IMR-90 (cell line): ENCODE results near the gene SLC34A3. TPM values are rescaled to one million over a fixed set of nuclear protein-coding genes. Genes with fewer than 3 reads are reported as not detected.

Source experiments
- ATAC-seq: fragments of 200-7000 bp; cut with Tn5 transposase; 2 replicates; pipeline ENCODE4 v1.9.1; 2020; ENCODE audit warnings: low read depth, mild to moderate bottlenecking, moderate library complexity
- BruUV-seq: library from RNA; stranded (reverse); fragments of 400-500 nt; replicated peaks from 2 replicates; lab custom pipeline; 2021; lab: Mats Ljungman, UMichigan
- CTCF ChIA-PET: fragments of 300-600 bp; formaldehyde crosslinking; extraction: SDS; loops from one replicate; lab custom pipeline; 2021; ENCODE audit warnings: antibody characterized with exemption; lab: Yijun Ruan, JAX
- POLR2A ChIA-PET: fragments of 300-600 bp; sonication (Branson Sonifier 250); formaldehyde crosslinking; loops from one replicate; lab custom pipeline; 2022; ENCODE audit warnings: antibody characterized with exemption; ENCODE audit not compliant: unreplicated experiment; lab: Charles Lee
- DNase-seq: peaks from one replicate; pipeline ENCODE4 v3.0.0; 2013
- H2AFZ ChIP-seq: replicated peaks from 2 replicates; pipeline ENCODE3; 2013; ENCODE audit warnings: low read length, mild to moderate bottlenecking; ENCODE audit not compliant: poor library complexity
- H2AK5ac ChIP-seq: 2 replicates; pipeline ENCODE4 v1.6.1; 2013; ENCODE audit warnings: low read depth, low read length, inconsistent platforms
- H2AK9ac ChIP-seq: replicated peaks from 2 replicates; pipeline ENCODE3; 2013; ENCODE audit warnings: mild to moderate bottlenecking, low read depth, low read length, moderate library complexity; ENCODE audit not compliant: poor library complexity
- H2BK120ac ChIP-seq: 2 replicates; pipeline ENCODE4 v1.6.1; 2013; ENCODE audit warnings: low read depth, low read length, inconsistent platforms
- H2BK15ac ChIP-seq: 3 replicates; pipeline ENCODE4 v1.6.1; 2013; ENCODE audit warnings: low read depth, low read length, inconsistent platforms
- H2BK20ac ChIP-seq: 2 replicates; pipeline ENCODE4 v1.6.1; 2013; ENCODE audit warnings: low read depth, mild to moderate bottlenecking, inconsistent platforms, low read length, moderate library complexity
- H2BK5ac ChIP-seq: 2 replicates; pipeline ENCODE4 v1.6.1; 2013; ENCODE audit warnings: mild to moderate bottlenecking, low read depth, low read length, inconsistent platforms; ENCODE audit not compliant: poor library complexity, severe bottlenecking
- H3K14ac ChIP-seq: replicated peaks from 2 replicates; pipeline ENCODE4 v1.6.1; 2013; ENCODE audit warnings: low read depth, low read length, inconsistent platforms
- H3K18ac ChIP-seq: 2 replicates; pipeline ENCODE4 v1.6.1; 2013; ENCODE audit warnings: low read depth, low read length, control low read depth
- H3K23ac ChIP-seq: 2 replicates; pipeline ENCODE4 v1.6.1; 2013; ENCODE audit warnings: low read depth, low read length, inconsistent platforms
- H3K27ac ChIP-seq: 2 replicates; pipeline ENCODE4 v1.5.1; 2013; ENCODE audit warnings: mild to moderate bottlenecking, control low read depth, low read length; ENCODE audit not compliant: insufficient read depth
- H3K27me3 ChIP-seq: 2 replicates; pipeline ENCODE4 v1.6.1; 2013; ENCODE audit warnings: low read length; ENCODE audit not compliant: control insufficient read depth, insufficient read depth
- H3K36me3 ChIP-seq: 2 replicates; pipeline ENCODE4 v1.6.1; 2013; ENCODE audit warnings: low read length, mixed read lengths; ENCODE audit not compliant: control insufficient read depth, insufficient read depth
- H3K4ac ChIP-seq: 2 replicates; pipeline ENCODE4 v1.6.1; 2013; ENCODE audit warnings: low read depth, low read length, inconsistent platforms
- H3K4me1 ChIP-seq: 2 replicates; pipeline ENCODE4 v1.6.1; 2013; ENCODE audit warnings: low read length, mixed read lengths; ENCODE audit not compliant: control insufficient read depth, insufficient read depth
- H3K4me2 ChIP-seq: 2 replicates; pipeline ENCODE4 v1.6.1; 2013; ENCODE audit warnings: low read depth, mild to moderate bottlenecking, control low read depth, low read length, moderate library complexity
- H3K4me3 ChIP-seq: 2 replicates; pipeline ENCODE4 v1.5.1; 2013; ENCODE audit warnings: low read depth, mild to moderate bottlenecking, control low read depth, low read length, moderate library complexity; ENCODE audit not compliant: insufficient read depth
- H3K56ac ChIP-seq: 2 replicates; pipeline ENCODE4 v1.6.1; 2013; ENCODE audit warnings: low read length, inconsistent platforms; ENCODE audit not compliant: insufficient read depth; ENCODE audit errors: extremely low read depth
- H3K79me1 ChIP-seq, 2 experiments: 2 replicates each; pipeline ENCODE4 v1.6.1; 2013; ENCODE audit warnings: low read length in 2 of 2, inconsistent platforms in 1 of 2, low read depth in 1 of 2
- H3K9ac ChIP-seq: 2 replicates; pipeline ENCODE4 v1.6.1; 2013; ENCODE audit warnings: low read depth, low read length, control low read depth
- H3K9me1 ChIP-seq: 2 replicates; pipeline ENCODE4 v1.6.1; 2013; ENCODE audit warnings: low read length, inconsistent platforms; ENCODE audit not compliant: insufficient read depth
- H3K9me3 ChIP-seq: 2 replicates; pipeline ENCODE4 v1.6.1; 2013; ENCODE audit warnings: low read length; ENCODE audit not compliant: control insufficient read depth, insufficient read depth
- H4K20me1 ChIP-seq: 2 replicates; pipeline ENCODE4 v1.6.1; 2013; ENCODE audit warnings: low read length, inconsistent platforms; ENCODE audit not compliant: insufficient read depth
- H4K5ac ChIP-seq: 2 replicates; pipeline ENCODE4 v1.6.1; 2013; ENCODE audit warnings: mild to moderate bottlenecking, low read depth, low read length, control low read depth
- H4K8ac ChIP-seq, 2 experiments: 2 replicates each; pipeline ENCODE4 v1.6.1; 2013; ENCODE audit warnings: low read depth in 2 of 2, low read length in 2 of 2, control low read depth in 1 of 2, inconsistent platforms in 1 of 2
- H4K91ac ChIP-seq: 2 replicates; pipeline ENCODE4 v1.6.1; 2013; ENCODE audit warnings: low read depth, low read length, inconsistent platforms; ENCODE audit not compliant: insufficient read depth
- BHLHE40 ChIP-seq: fragments of 150-350 bp; IDR thresholded peaks from 2 replicates; pipeline ENCODE4 v1.6.1; 2016; ENCODE audit warnings: mild to moderate bottlenecking, low read depth, low read length
- CEBPB ChIP-seq: IDR thresholded peaks from 2 replicates; pipeline ENCODE4 v1.6.1; 2012; ENCODE audit warnings: low read depth, low read length, improper control_type of control experiment
- CHD1 ChIP-seq: IDR thresholded peaks from 2 replicates; pipeline ENCODE4 v1.6.1; 2012; ENCODE audit warnings: low read depth, low read length, improper control_type of control experiment
- FOS ChIP-seq: fragments of 150-350 bp; IDR thresholded peaks from 2 replicates; pipeline ENCODE4 v1.6.1; 2016; ENCODE audit warnings: low read depth, low read length
- MAFK ChIP-seq: IDR thresholded peaks from 2 replicates; pipeline ENCODE4 v1.6.1; 2012; ENCODE audit warnings: low read depth, low read length, improper control_type of control experiment
- MAZ ChIP-seq: IDR thresholded peaks from 2 replicates; pipeline ENCODE4 v1.6.1; 2012; ENCODE audit warnings: low read depth, mild to moderate bottlenecking, low read length, improper control_type of control experiment, moderate library complexity, borderline replicate concordance
- MXI1 ChIP-seq: IDR thresholded peaks from 2 replicates; pipeline ENCODE4 v1.6.1; 2012; ENCODE audit warnings: low read depth, mild to moderate bottlenecking, low read length, moderate library complexity, borderline replicate concordance
- NFE2L2 ChIP-seq: fragments of 150-350 bp; IDR thresholded peaks from 2 replicates; pipeline ENCODE4 v1.6.1; 2016; ENCODE audit warnings: low read depth, mild to moderate bottlenecking, low read length
- POLR2A ChIP-seq: IDR thresholded peaks from 2 replicates; pipeline ENCODE4 v1.6.1; 2012; ENCODE audit warnings: mild to moderate bottlenecking, low read depth, low read length
- RAD21 ChIP-seq: IDR thresholded peaks from 2 replicates; pipeline ENCODE4 v1.6.1; 2012; ENCODE audit warnings: low read length, improper control_type of control experiment
- RCOR1 ChIP-seq: IDR thresholded peaks from 2 replicates; pipeline ENCODE4 v1.6.1; 2012; ENCODE audit warnings: mild to moderate bottlenecking, low read length, improper control_type of control experiment; ENCODE audit not compliant: insufficient replicate concordance
- RFX5 ChIP-seq: IDR thresholded peaks from 2 replicates; pipeline ENCODE4 v1.8.0; 2012; ENCODE audit warnings: low read depth, mild to moderate bottlenecking, low read length, moderate library complexity
- SMC3 ChIP-seq: fragments of 150-350 bp; IDR thresholded peaks from 2 replicates; pipeline ENCODE4 v1.6.1; 2016; ENCODE audit warnings: low read depth, mild to moderate bottlenecking, antibody characterized with exemption, low read length, moderate library complexity
- WGBS, 2 experiments: methylation state at CpG; one replicate each; pipeline versions ENCODE4 v1.1.5 to v1.1.7; 2013; ENCODE audit warnings: missing lambda C conversion rate in 2 of 2; ENCODE audit not compliant: insufficient read length in 1 of 2; ENCODE audit errors: extremely low coverage in 2 of 2; 5-methylcytosine and 5-hydroxymethylcytosine counted together
- dilution Hi-C: fragments of 300-500 bp; cut with HindIII; formaldehyde crosslinking; loops from one replicate; pipeline ENCODE4 v1.14.3; 2018; ENCODE audit warnings: low sequenced_read_pairs; ENCODE audit not compliant: unreplicated experiment
- in situ Hi-C: fragments of 300-500 bp; cut with MboI; formaldehyde crosslinking; loops from 3 replicates; pipeline ENCODE4 v1.14.3; 2019; ENCODE audit warnings: low sequenced_read_pairs, inconsistent platforms, mixed read lengths
- intact Hi-C: fragments of 100-400 bp; cut with micrococcal nuclease; formaldehyde crosslinking; loops from 2 replicates; pipeline ENCODE4 v1.10.0; 2022
- polyA plus RNA-seq, 3 experiments: library from polyadenylated mRNA; depleted of rRNA; stranded (reverse); fragments of >200 nt; gene quantifications; 2 replicates each; pipeline ENCODE4 v1.2.3, GENCODE V29; 2012; ENCODE audit warnings: low replicate concordance in 1 of 3
- total RNA-seq: library from RNA; depleted of rRNA; stranded (reverse); fragments of >200 nt; gene quantifications from 2 replicates; pipeline ENCODE4 v1.2.3, GENCODE V29; 2012
- TF ChIP-seq, protein P1 (sequence below): fragments of 150-350 bp; IDR thresholded peaks from 2 replicates; pipeline ENCODE4 v1.6.1; 2017; ENCODE audit warnings: mild to moderate bottlenecking, antibody characterized with exemption, low read length, low read depth
- TF ChIP-seq, protein P2 (sequence below): fragments of 150-350 bp; IDR thresholded peaks from 2 replicates; pipeline ENCODE4 v1.6.1; 2016; ENCODE audit warnings: low read depth, mild to moderate bottlenecking, low read length, moderate library complexity, borderline replicate concordance
- TF ChIP-seq, protein P3 (sequence below): conservative IDR thresholded peaks from 2 replicates; pipeline ENCODE4 v1.5.1; 2012; ENCODE audit warnings: mild to moderate bottlenecking, low read depth, low read length, improper control_type of control experiment

SLC34A3 gene
- total and polyA plus RNA-seq, 2 of the 4 experiments (the other 2 are of a cell fraction): not detected

DNA sequence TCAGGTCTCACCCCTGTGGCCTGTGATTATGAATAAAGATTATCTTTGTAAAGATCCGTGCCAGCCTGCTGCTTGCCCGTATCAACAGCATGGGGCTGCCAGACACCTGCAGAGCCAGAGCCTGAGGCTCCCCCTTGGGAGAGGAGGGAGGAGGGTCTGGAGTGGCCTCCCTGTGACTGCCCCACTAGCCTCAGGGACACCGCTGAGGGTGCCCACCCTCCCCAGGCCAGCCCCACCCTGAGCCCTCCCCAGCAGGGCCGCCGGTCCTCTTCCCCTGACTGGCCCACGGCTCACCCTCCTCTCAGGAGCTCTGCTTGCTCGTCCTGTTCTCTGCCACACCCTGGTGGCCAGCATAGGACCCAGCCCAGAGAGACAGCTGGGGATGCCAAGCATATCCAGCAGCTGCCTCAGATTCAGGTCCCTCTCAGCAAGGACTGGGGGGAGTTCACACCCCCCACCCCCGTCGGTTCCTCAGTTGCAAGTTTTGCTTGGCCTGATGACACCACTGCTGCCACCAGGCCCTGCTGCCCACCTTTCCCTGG, 40.3 kb upstream of the SLC34A3 start:
- no peak overlapping the region for H4K91ac ChIP-seq
- H2AK9ac ChIP-seq: no peak overlapping the region
- dilution Hi-C loops (no loop called here), intact Hi-C loops (no loop called here), in situ Hi-C loops (no loop called here)
- no peak overlapping the region for H2BK20ac ChIP-seq
- peaks cover 16% of the 10 kb centered on the region for H3K4me1 ChIP-seq
- H2BK5ac ChIP-seq: no peak overlapping the region
- H3K18ac ChIP-seq: no peak overlapping the region
- no peak overlapping the region for H3K4ac ChIP-seq
- ATAC-seq (no peak), DNase-seq (no peak)
- H2BK120ac ChIP-seq: no peak overlapping the region
- no peak overlapping the region for H4K8ac ChIP-seq
- no peak overlapping the region for H3K27ac ChIP-seq
- peaks cover 38% of the 10 kb centered on the region for H3K36me3 ChIP-seq
- no peak overlapping the region for H2BK15ac ChIP-seq
- no peak overlapping the region for H3K9ac ChIP-seq
- no peaks in the 10 kb centered on the region for H3K27me3 ChIP-seq
- H2AFZ ChIP-seq: no peak overlapping the region
- H3K79me1 ChIP-seq: peaks cover 5 to 74% of the 10 kb centered on the region in 2 experiments
- H3K56ac ChIP-seq: no peak overlapping the region
- no peaks in the 10 kb centered on the region for H3K9me1 ChIP-seq
- no peak overlapping the region for H3K4me3 ChIP-seq
- no TSS peak for BruUV-seq
- H3K9me3 ChIP-seq: no peaks in the 10 kb centered on the region
- H3K14ac ChIP-seq: no peak overlapping the region
- no peak overlapping the region for H2AK5ac ChIP-seq
- ChIA-PET CTCF (no interaction called here), POLR2A (no interaction called here)
- peaks cover 27% of the 10 kb centered on the region for H4K20me1 ChIP-seq
- H3K23ac ChIP-seq: no peak overlapping the region
- no peak overlapping the region; the same call in 1 of the 2 replicates for H3K4me2 ChIP-seq
- H4K5ac ChIP-seq: no peak overlapping the region
- 100% methylated on average over 2 of the region's 9 CpGs; no CpG with 5 or more reads in 1 of the 2 experiments for WGBS, 2 experiments
- TF ChIP-seq CEBPB: no peak
- no peak for TF ChIP-seq BHLHE40
- no peak for TF ChIP-seq CHD1
- TF ChIP-seq, protein P1, sequence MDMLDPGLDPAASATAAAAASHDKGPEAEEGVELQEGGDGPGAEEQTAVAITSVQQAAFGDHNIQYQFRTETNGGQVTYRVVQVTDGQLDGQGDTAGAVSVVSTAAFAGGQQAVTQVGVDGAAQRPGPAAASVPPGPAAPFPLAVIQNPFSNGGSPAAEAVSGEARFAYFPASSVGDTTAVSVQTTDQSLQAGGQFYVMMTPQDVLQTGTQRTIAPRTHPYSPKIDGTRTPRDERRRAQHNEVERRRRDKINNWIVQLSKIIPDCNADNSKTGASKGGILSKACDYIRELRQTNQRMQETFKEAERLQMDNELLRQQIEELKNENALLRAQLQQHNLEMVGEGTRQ: no peak
- no peak for TF ChIP-seq RCOR1
- TF ChIP-seq SMC3: no peak
- TF ChIP-seq RAD21: no peak
- TF ChIP-seq FOS: no peak
- TF ChIP-seq, protein P2, sequence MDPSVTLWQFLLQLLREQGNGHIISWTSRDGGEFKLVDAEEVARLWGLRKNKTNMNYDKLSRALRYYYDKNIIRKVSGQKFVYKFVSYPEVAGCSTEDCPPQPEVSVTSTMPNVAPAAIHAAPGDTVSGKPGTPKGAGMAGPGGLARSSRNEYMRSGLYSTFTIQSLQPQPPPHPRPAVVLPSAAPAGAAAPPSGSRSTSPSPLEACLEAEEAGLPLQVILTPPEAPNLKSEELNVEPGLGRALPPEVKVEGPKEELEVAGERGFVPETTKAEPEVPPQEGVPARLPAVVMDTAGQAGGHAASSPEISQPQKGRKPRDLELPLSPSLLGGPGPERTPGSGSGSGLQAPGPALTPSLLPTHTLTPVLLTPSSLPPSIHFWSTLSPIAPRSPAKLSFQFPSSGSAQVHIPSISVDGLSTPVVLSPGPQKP: no peak
- no peak for TF ChIP-seq MAFK
- no peak for TF ChIP-seq NFE2L2
- no peak for TF ChIP-seq RFX5
- no peak for TF ChIP-seq POLR2A
- TF ChIP-seq, protein P3, sequence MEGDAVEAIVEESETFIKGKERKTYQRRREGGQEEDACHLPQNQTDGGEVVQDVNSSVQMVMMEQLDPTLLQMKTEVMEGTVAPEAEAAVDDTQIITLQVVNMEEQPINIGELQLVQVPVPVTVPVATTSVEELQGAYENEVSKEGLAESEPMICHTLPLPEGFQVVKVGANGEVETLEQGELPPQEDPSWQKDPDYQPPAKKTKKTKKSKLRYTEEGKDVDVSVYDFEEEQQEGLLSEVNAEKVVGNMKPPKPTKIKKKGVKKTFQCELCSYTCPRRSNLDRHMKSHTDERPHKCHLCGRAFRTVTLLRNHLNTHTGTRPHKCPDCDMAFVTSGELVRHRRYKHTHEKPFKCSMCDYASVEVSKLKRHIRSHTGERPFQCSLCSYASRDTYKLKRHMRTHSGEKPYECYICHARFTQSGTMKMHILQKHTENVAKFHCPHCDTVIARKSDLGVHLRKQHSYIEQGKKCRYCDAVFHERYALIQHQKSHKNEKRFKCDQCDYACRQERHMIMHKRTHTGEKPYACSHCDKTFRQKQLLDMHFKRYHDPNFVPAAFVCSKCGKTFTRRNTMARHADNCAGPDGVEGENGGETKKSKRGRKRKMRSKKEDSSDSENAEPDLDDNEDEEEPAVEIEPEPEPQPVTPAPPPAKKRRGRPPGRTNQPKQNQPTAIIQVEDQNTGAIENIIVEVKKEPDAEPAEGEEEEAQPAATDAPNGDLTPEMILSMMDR: no peak
- no peak for TF ChIP-seq MXI1
- TF ChIP-seq MAZ: no peak
